Natural killer cell (primary cell): ENCODE results near the gene ABTB2. TPM values are rescaled to one million over a fixed set of nuclear protein-coding genes. Genes with fewer than 3 reads are reported as not detected.
A peak's percentile ranks its signal among the peaks of the same experiment; 100 is the strongest.

Experiments
- ATAC-seq, 3 donors: fragments of 150-1000 bp in 2 of 3; fragments of 200-7000 bp in 1 of 3; cut with Tn5 transposase; 1 replicate in 1 of 3; 2 replicates in 2 of 3; pipeline ENCODE4 v1.10.0; 2021; ENCODE audit warnings: mild to moderate bottlenecking in 2 of 3, moderate library complexity in 2 of 3
- DNase-seq, 2 donors: peaks; one replicate each; pipeline versions ENCODE4 v3.0.0 to v3.0.0-alpha.2; 2013 to 2021; ENCODE audit warnings: mixed read lengths in 1 of 2
- H3K27ac ChIP-seq: one replicate; pipeline ENCODE4 v1.5.1; 2013; ENCODE audit warnings: mild to moderate bottlenecking, low read length
- H3K27me3 ChIP-seq: one replicate; pipeline ENCODE4 v1.6.1; 2013; ENCODE audit warnings: low read length; ENCODE audit not compliant: control insufficient read depth, insufficient read depth
- H3K36me3 ChIP-seq: one replicate; pipeline ENCODE4 v1.6.1; 2013; ENCODE audit warnings: low read length; ENCODE audit not compliant: control insufficient read depth, insufficient read depth
- H3K4me1 ChIP-seq: one replicate; pipeline ENCODE4 v1.6.1; 2013; ENCODE audit warnings: low read length; ENCODE audit not compliant: control insufficient read depth, insufficient read depth
- H3K4me3 ChIP-seq: one replicate; pipeline ENCODE4 v1.5.1; 2013; ENCODE audit warnings: low read length
- H3K9me3 ChIP-seq: one replicate; pipeline ENCODE4 v1.6.1; 2013; ENCODE audit warnings: low read length; ENCODE audit not compliant: control insufficient read depth, insufficient read depth
- H3K27ac Mint-ChIP-seq, 2 donors: one replicate each; pipeline ENCODE4 v1.8.0; 2022; ENCODE audit warnings: mild to moderate bottlenecking in 2 of 2, mixed read lengths in 2 of 2, moderate library complexity in 1 of 2
- H3K27me3 Mint-ChIP-seq, 2 donors: one replicate each; pipeline ENCODE4 v1.8.0; 2022; ENCODE audit warnings: low read depth in 2 of 2, mixed read lengths in 2 of 2
- H3K36me3 Mint-ChIP-seq: one replicate; pipeline ENCODE4 v1.8.0; 2022; ENCODE audit warnings: mixed read lengths
- H3K4me1 Mint-ChIP-seq, 2 donors: one replicate each; pipeline ENCODE4 v1.8.0; 2022; ENCODE audit warnings: mixed read lengths in 2 of 2
- H3K4me3 Mint-ChIP-seq: one replicate; pipeline ENCODE4 v1.8.0; 2022; ENCODE audit warnings: mild to moderate bottlenecking, moderate library complexity, mixed read lengths
- H3K9me3 Mint-ChIP-seq, 2 donors: one replicate each; pipeline ENCODE4 v1.8.0; 2022; ENCODE audit warnings: mixed read lengths in 2 of 2
- WGBS: methylation state at CpG from one replicate; pipeline ENCODE4 v1.1.7; 2013; ENCODE audit warnings: missing lambda C conversion rate; ENCODE audit not compliant: insufficient coverage; 5-methylcytosine and 5-hydroxymethylcytosine counted together
- intact Hi-C: fragments of 100-400 bp; cut with micrococcal nuclease; formaldehyde crosslinking; loops from one replicate; pipeline ENCODE4 v1.14.2; 2022
- total RNA-seq, 4 donors: library from RNA; stranded (reverse); fragments of 120-200 nt in 1 of 4; gene quantifications; one replicate each; pipeline versions ENCODE4 v1.2.3 to v1.2.4, GENCODE V29; 2013 to 2022
- TF ChIP-seq, protein P1 (sequence below): fragments of 200-600 bp; IDR thresholded peaks from one replicate; pipeline ENCODE4 v1.8.0; 2022; ENCODE audit warnings: antibody characterized with exemption

The ABTB2 gene
- total RNA-seq, 3 donors from 2014 or later (not counting 1 experiment from before 2014, with no cell fraction given) = 0.65 to 1.7 (median 1.1) TPM

DNA sequence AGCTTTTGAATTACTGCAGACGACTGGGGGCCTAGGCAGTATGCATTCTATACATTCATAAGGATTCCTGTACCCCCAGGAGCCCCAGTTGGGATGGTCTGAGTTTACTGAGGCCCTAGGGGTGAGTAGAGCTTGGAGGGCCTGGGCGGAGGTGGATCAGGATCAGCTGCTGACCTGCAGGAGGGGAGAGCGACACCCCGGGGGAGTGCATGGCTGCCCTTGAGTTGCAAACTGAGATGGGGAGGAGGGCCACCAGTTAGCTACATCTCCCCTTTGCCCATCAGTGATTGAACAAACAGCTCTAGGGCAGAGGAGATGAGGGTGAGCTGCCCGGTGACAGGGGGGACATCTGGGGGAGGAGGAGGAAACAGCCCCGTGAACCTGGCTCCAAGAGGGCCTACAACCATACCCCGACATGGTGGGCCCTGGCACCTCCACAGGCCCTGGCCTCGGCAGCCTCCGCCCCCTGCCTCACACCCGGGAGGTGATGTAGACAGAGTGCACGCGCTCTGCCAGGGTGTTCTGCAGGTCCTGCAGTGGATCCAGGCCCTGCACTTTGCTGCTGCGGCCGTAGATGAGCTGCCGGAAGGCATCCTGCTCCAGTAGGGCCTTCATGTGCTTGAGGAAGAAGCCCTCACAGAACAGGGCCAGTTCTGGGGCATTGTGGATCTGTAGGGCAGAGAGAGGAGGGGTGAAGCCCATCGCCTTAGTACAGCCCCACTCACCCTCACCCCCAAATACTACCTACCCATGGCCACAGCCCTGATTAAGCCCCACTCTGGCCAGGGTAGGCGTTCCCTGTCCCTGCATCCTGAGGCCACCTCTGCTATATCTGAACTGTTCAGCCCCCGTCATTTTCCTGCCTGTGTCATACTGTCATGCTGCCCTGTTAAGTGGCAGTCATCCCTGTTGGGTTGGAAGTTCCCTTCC, 205.6 kb downstream of the ABTB2 start:
- H3K9me3 Mint-ChIP-seq = no peaks in the 10 kb centered on the region
- no peak for ATAC-seq
- Histone ChIP-seq H3K9me3 (no peaks in the 10 kb centered on the region), H3K4me3 (no peak overlapping the region), H3K4me1 (peaks cover 15% of the 10 kb centered on the region), H3K36me3 (peaks cover 25% of the 10 kb centered on the region), H3K27me3 (no peaks in the 10 kb centered on the region), H3K27ac (no peak overlapping the region)
- 96% methylated on average over 15 of the region's 18 CpGs for WGBS
- intact Hi-C loops = no loop called here
- H3K27ac Mint-ChIP-seq = peak overlapping the region in 1 of 2 donors; percentile 6
- no peak for DNase-seq
- peaks cover 0 to 5% of the 10 kb centered on the region in 2 donors for H3K4me1 Mint-ChIP-seq
- no peak overlapping the region for H3K4me3 Mint-ChIP-seq
- H3K36me3 Mint-ChIP-seq = no peaks in the 10 kb centered on the region
- no peaks in the 10 kb centered on the region for H3K27me3 Mint-ChIP-seq
- TF ChIP-seq, protein P1, sequence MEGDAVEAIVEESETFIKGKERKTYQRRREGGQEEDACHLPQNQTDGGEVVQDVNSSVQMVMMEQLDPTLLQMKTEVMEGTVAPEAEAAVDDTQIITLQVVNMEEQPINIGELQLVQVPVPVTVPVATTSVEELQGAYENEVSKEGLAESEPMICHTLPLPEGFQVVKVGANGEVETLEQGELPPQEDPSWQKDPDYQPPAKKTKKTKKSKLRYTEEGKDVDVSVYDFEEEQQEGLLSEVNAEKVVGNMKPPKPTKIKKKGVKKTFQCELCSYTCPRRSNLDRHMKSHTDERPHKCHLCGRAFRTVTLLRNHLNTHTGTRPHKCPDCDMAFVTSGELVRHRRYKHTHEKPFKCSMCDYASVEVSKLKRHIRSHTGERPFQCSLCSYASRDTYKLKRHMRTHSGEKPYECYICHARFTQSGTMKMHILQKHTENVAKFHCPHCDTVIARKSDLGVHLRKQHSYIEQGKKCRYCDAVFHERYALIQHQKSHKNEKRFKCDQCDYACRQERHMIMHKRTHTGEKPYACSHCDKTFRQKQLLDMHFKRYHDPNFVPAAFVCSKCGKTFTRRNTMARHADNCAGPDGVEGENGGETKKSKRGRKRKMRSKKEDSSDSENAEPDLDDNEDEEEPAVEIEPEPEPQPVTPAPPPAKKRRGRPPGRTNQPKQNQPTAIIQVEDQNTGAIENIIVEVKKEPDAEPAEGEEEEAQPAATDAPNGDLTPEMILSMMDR = no peak

DNA sequence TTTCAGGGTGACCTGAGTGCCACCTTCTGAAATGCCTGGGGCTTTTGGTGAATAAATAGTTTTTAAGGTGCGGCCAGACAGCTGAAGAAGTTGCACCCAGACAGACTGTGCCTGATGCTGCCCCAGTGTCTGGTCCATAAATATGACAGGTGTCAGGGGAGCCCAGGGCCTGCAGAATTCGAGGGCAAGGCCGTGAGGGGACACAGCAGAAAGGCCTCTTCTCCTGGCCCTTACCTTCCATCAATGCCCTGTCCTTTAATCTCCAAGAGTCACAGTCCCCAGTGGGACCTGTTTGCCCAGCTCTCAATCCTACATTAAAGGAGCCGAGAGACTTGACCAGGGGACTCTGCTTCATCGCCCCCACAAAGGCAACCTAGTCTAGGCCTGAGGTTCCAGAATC, 206.6 kb downstream of the ABTB2 start:
- Histone ChIP-seq H3K9me3 (no peaks in the 10 kb centered on the region), H3K36me3 (peaks cover 35% of the 10 kb centered on the region), H3K27me3 (no peaks in the 10 kb centered on the region), H3K27ac (no peak overlapping the region), H3K4me3 (no peak overlapping the region), H3K4me1 (peaks cover 15% of the 10 kb centered on the region)
- 95% methylated on average over 5 of the region's 5 CpGs for WGBS
- no peak overlapping the region for H3K27ac Mint-ChIP-seq
- no peak for ATAC-seq
- no peaks in the 10 kb centered on the region for H3K27me3 Mint-ChIP-seq
- TF ChIP-seq, protein P1 = no peak
- no peak overlapping the region for H3K4me3 Mint-ChIP-seq
- H3K9me3 Mint-ChIP-seq = no peaks in the 10 kb centered on the region
- DNase-seq = no peak
- peaks cover 10% of the 10 kb centered on the region for H3K36me3 Mint-ChIP-seq
- peaks cover 0 to 5% of the 10 kb centered on the region in 2 donors for H3K4me1 Mint-ChIP-seq
- intact Hi-C loops = no loop called here

DNA sequence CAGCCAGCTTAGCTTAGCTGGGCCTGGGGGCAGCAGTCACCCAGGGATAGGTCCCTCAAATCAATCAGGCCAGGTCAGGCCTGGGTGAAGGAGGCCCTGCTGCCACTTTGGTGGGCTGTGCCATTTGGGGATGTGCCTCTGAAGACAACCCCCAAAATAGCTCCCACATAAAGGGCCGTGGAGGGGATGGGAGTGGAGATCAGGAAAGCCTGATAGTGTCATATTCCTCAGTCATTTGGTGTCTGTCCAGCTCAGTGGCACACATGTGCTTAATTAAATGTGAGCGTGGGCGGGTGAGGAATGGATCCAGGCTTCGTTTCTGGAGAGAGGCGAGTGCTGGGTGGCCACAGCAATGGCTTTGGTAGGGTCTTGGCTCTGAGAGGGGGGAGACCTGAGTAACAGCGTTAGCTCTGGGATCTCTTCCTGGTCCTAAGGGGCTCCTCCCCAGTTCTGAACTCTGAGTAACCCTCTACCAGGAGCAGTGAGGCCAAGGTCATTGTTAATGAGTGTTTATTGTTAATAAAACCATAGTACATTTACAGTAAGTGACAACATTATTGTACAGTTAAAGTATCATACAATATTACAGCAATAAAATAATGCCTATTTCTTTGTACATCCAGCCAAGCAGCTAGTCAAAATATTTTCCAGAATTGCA, 207.2 kb downstream of the ABTB2 start:
- H3K4me1 ChIP-seq = peaks cover 15% of the 10 kb centered on the region
- peaks cover 40% of the 10 kb centered on the region for H3K36me3 ChIP-seq
- no peak overlapping the region for H3K4me3 ChIP-seq
- no peaks in the 10 kb centered on the region for H3K27me3 Mint-ChIP-seq
- intact Hi-C loops = no loop called here
- peaks cover 15% of the 10 kb centered on the region for H3K36me3 Mint-ChIP-seq
- TF ChIP-seq, protein P1 = no peak
- H3K4me3 Mint-ChIP-seq = no peak overlapping the region
- H3K4me1 Mint-ChIP-seq = peaks cover 0 to 5% of the 10 kb centered on the region in 2 donors
- H3K27ac Mint-ChIP-seq = no peak overlapping the region
- H3K9me3 Mint-ChIP-seq = no peaks in the 10 kb centered on the region
- no peaks in the 10 kb centered on the region for H3K27me3 ChIP-seq
- DNase-seq = no peak
- no peak overlapping the region for H3K27ac ChIP-seq
- ATAC-seq = no peak
- WGBS = over 99% methylated on average over 6 of the region's 6 CpGs
- no peaks in the 10 kb centered on the region for H3K9me3 ChIP-seq
